HepG2 (cell line): ENCODE measurements around the gene NOM1. TPM values are rescaled to one million over a fixed set of nuclear protein-coding genes. Genes with fewer than 3 reads are reported as not detected.

Source experiments
- ATAC-seq: fragments of 200-7000 bp; cut with Tn5 transposase; 3 replicates; pipeline ENCODE4 v1.9.1; 2020; ENCODE audit warnings: mild to moderate bottlenecking, moderate library complexity
- BruUV-seq: library from RNA; stranded (reverse); fragments of 400-500 nt; replicated peaks from 2 replicates; lab custom pipeline; 2021; lab: Mats Ljungman, UMichigan
- CTCF ChIA-PET: fragments of 300-600 bp; formaldehyde crosslinking; extraction: SDS; loops from one replicate; lab custom pipeline; 2021; ENCODE audit warnings: low total read pairs, inconsistent platforms, low intra/inter-chr PET ratio; lab: Yijun Ruan, JAX
- POLR2A ChIA-PET: fragments of 350-600 bp; sonication (Branson Sonifier 250); formaldehyde crosslinking; loops from one replicate; lab custom pipeline; 2020; ENCODE audit warnings: antibody characterized with exemption, inconsistent platforms; lab: Yijun Ruan, JAX
- DNase-seq: peaks from one replicate; pipeline ENCODE4 v3.0.0-alpha.2; 2015; ENCODE audit warnings: low spot score
- FAIRE-seq: peaks from 3 replicates; lab custom pipeline; 2011; peaks lifted over from hg19 to GRCh38; lab: Jason Lieb, UNC
- H2AFZ ChIP-seq: one replicate; pipeline ENCODE4 v1.6.1; 2011; ENCODE audit warnings: low read length, inconsistent platforms
- H3K27ac ChIP-seq: fragments of 300-600 bp; 3 replicates; pipeline ENCODE4 v1.8.0; 2011; ENCODE audit warnings: mixed run types, mild to moderate bottlenecking, mixed read lengths, low read length, inconsistent platforms; ENCODE audit not compliant: insufficient read depth; ENCODE audit errors: extremely low read length
- H3K27me3 ChIP-seq, 2 experiments: fragments of 200-600 bp in 1 of 2; 2 replicates in 1 of 2; 3 replicates in 1 of 2; pipeline versions ENCODE4 v1.6.0 to v1.8.0; 2011; ENCODE audit warnings: low read length in 2 of 2, mild to moderate bottlenecking in 2 of 2, moderate library complexity in 2 of 2, inconsistent platforms in 1 of 2; ENCODE audit not compliant: insufficient read depth in 2 of 2, control insufficient read depth in 1 of 2
- H3K36me3 ChIP-seq, 2 experiments: fragments of 200-600 bp in 1 of 2; replicated peaks in 1 of 2; 2 replicates in 1 of 2; 3 replicates in 1 of 2; pipeline versions ENCODE4 v1.5.1 to v1.8.0; 2011; ENCODE audit warnings: low read length in 2 of 2, inconsistent platforms in 1 of 2; ENCODE audit not compliant: insufficient read depth in 2 of 2, control insufficient read depth in 1 of 2
- H3K4me1 ChIP-seq: 2 replicates; pipeline ENCODE4 v1.5.1; 2012; ENCODE audit warnings: low read length, inconsistent platforms; ENCODE audit not compliant: insufficient read depth
- H3K4me2 ChIP-seq: 2 replicates; pipeline ENCODE4 v1.6.0; 2011; ENCODE audit warnings: low read depth, low read length, inconsistent platforms
- H3K4me3 ChIP-seq, 3 experiments: fragments of 200-600 bp in 1 of 3; sonication (generic), shearing (Covaris generic) in 1 of 3; replicated peaks in 1 of 3; 2 replicates each; pipeline ENCODE4 v1.5.1; 2011 to 2016; ENCODE audit warnings: low read length in 3 of 3, inconsistent platforms in 2 of 3, low read depth in 2 of 3, mild to moderate bottlenecking in 2 of 3, control low read depth in 1 of 3, mixed read lengths in 1 of 3; ENCODE audit not compliant: insufficient read depth in 1 of 3
- H3K79me2 ChIP-seq: one replicate; pipeline ENCODE4 v1.6.1; 2011; ENCODE audit warnings: low read length, inconsistent platforms; ENCODE audit not compliant: insufficient read depth
- H3K9ac ChIP-seq: 2 replicates; pipeline ENCODE4 v1.6.0; 2011; ENCODE audit warnings: mild to moderate bottlenecking, low read depth, low read length, inconsistent platforms; ENCODE audit not compliant: insufficient read depth
- H3K9me3 ChIP-seq: 2 replicates; pipeline ENCODE4 v1.5.1; 2012; ENCODE audit warnings: mild to moderate bottlenecking, low read length
- H4K20me1 ChIP-seq: 2 replicates; pipeline ENCODE4 v1.6.0; 2011; ENCODE audit warnings: inconsistent platforms, mild to moderate bottlenecking, low read length, moderate library complexity; ENCODE audit not compliant: insufficient read depth
- DNMT3B ChIP-seq: conservative IDR thresholded peaks from 2 replicates; pipeline ENCODE4 v1.6.1; 2016; ENCODE audit warnings: missing biosample characterization, control low read depth
- MNT ChIP-seq: fragments of 450-650 bp; IDR thresholded peaks from 2 replicates; pipeline ENCODE4 v1.6.1; 2016
- SAFB2 ChIP-seq: sonication (generic); formaldehyde crosslinking; IDR thresholded peaks from 2 replicates; pipeline ENCODE4 v1.5.1; 2020; ENCODE audit warnings: missing genetic modification reagents, low read depth, mild to moderate bottlenecking, borderline replicate concordance
- ZNF3 ChIP-seq: IDR thresholded peaks from 2 replicates; pipeline ENCODE4 v1.7.0; 2017; ENCODE audit warnings: inconsistent platforms
- ZNF484 ChIP-seq: sonication (generic); formaldehyde crosslinking; IDR thresholded peaks from 2 replicates; pipeline ENCODE4 v1.5.1; 2020; ENCODE audit warnings: mild to moderate bottlenecking, low read depth, missing genetic modification reagents, borderline replicate concordance
- ZNF570 ChIP-seq: sonication (generic); formaldehyde crosslinking; IDR thresholded peaks from 2 replicates; pipeline ENCODE4 v1.4.0; 2020; ENCODE audit warnings: mild to moderate bottlenecking, missing genetic modification reagents, borderline replicate concordance
- ZNF7 ChIP-seq: IDR thresholded peaks from 2 replicates; pipeline ENCODE4 v1.6.1; 2016; ENCODE audit warnings: missing biosample characterization, missing genetic modification reagents
- WGBS: methylation state at CpG from one replicate; pipeline ENCODE4 v1.1.6; 2017; ENCODE audit warnings: low lambda C conversion rate; 5-methylcytosine and 5-hydroxymethylcytosine counted together
- in situ Hi-C: cut with HindIII; loops from 2 replicates; pipeline ENCODE4 v1.10.0; 2017; ENCODE audit warnings: low pct_unique_long_range_greater_than_20kb; ENCODE audit not compliant: extremely low pct_ligation_motif_present
- intact Hi-C: fragments of 100-400 bp; cut with micrococcal nuclease; formaldehyde crosslinking; loops from one replicate; pipeline ENCODE4 v1.10.0; 2022; ENCODE audit not compliant: unreplicated experiment
- polyA plus RNA-seq, 8 experiments: library from polyadenylated mRNA; depleted of rRNA in 3 of 8; stranded (reverse) in 7 of 8; unstranded in 1 of 8; fragments of >200 nt; fragmentation: Illumina TruSeq in 4 of 8; extraction: Trizol in 4 of 8; gene quantifications; 2 replicates each; pipeline versions ENCODE4 v1.2.1 to v1.2.3, GENCODE V29; 2011 to 2016; ENCODE audit warnings: low read depth in 4 of 8, missing spikeins in 1 of 8, mixed read lengths in 1 of 8; ENCODE audit not compliant: insufficient read depth in 1 of 8
- total RNA-seq, 5 experiments: library from RNA; depleted of rRNA; stranded (reverse); fragments of >200 nt; fragmentation: Illumina TruSeq; extraction: Trizol; gene quantifications; 2 replicates each; pipeline ENCODE4 v1.2.3, GENCODE V29; 2016; ENCODE audit warnings: low read depth in 1 of 5
- TF ChIP-seq, protein P1 (sequence below): IDR thresholded peaks from 2 replicates; pipeline ENCODE4 v1.4.0; 2020; ENCODE audit warnings: mild to moderate bottlenecking, missing genetic modification reagents
- TF ChIP-seq, protein P2 (sequence below): sonication (generic); formaldehyde crosslinking; IDR thresholded peaks from 2 replicates; pipeline ENCODE4 v1.8.0; 2022; ENCODE audit warnings: mild to moderate bottlenecking, missing genetic modification reagents; ENCODE audit not compliant: insufficient replicate concordance

NOM1 gene
- total and polyA plus RNA-seq, 2 of the 13 experiments (the other 11 are each of a cell fraction or from before 2014, with no cell fraction given): 14.2 to 26.2 TPM

GRCh38 chr7:156964971-156965370 lies 15.5 kb downstream of the NOM1 start (continued):
- TF ChIP-seq SAFB2: no peak
- no peak for TF ChIP-seq MNT
- TF ChIP-seq DNMT3B: no peak
- no peak for TF ChIP-seq ZNF484
- no peak for TF ChIP-seq ZNF7 (CRISPR knock-in tag)

- CTCF ChIA-PET: no interaction called here
- no peak overlapping the region for H3K4me3 ChIP-seq
- TF ChIP-seq ZNF570: no peak
- no peak for TF ChIP-seq ZNF3 (CRISPR knock-in tag)
- TF ChIP-seq, protein P1, sequence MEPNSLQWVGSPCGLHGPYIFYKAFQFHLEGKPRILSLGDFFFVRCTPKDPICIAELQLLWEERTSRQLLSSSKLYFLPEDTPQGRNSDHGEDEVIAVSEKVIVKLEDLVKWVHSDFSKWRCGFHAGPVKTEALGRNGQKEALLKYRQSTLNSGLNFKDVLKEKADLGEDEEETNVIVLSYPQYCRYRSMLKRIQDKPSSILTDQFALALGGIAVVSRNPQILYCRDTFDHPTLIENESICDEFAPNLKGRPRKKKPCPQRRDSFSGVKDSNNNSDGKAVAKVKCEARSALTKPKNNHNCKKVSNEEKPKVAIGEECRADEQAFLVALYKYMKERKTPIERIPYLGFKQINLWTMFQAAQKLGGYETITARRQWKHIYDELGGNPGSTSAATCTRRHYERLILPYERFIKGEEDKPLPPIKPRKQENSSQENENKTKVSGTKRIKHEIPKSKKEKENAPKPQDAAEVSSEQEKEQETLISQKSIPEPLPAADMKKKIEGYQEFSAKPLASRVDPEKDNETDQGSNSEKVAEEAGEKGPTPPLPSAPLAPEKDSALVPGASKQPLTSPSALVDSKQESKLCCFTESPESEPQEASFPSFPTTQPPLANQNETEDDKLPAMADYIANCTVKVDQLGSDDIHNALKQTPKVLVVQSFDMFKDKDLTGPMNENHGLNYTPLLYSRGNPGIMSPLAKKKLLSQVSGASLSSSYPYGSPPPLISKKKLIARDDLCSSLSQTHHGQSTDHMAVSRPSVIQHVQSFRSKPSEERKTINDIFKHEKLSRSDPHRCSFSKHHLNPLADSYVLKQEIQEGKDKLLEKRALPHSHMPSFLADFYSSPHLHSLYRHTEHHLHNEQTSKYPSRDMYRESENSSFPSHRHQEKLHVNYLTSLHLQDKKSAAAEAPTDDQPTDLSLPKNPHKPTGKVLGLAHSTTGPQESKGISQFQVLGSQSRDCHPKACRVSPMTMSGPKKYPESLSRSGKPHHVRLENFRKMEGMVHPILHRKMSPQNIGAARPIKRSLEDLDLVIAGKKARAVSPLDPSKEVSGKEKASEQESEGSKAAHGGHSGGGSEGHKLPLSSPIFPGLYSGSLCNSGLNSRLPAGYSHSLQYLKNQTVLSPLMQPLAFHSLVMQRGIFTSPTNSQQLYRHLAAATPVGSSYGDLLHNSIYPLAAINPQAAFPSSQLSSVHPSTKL (CRISPR knock-in tag): no peak
- TF ChIP-seq, protein P2, sequence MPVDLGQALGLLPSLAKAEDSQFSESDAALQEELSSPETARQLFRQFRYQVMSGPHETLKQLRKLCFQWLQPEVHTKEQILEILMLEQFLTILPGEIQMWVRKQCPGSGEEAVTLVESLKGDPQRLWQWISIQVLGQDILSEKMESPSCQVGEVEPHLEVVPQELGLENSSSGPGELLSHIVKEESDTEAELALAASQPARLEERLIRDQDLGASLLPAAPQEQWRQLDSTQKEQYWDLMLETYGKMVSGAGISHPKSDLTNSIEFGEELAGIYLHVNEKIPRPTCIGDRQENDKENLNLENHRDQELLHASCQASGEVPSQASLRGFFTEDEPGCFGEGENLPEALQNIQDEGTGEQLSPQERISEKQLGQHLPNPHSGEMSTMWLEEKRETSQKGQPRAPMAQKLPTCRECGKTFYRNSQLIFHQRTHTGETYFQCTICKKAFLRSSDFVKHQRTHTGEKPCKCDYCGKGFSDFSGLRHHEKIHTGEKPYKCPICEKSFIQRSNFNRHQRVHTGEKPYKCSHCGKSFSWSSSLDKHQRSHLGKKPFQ (CRISPR knock-in tag): no peak
- TF ChIP-seq, all 625 proteins: peak for 0
- in situ Hi-C loops: loop anchor here (25.0 kb wide), 1 partner anchor 296 kb away; no protein-coding TSS in a partner anchor
- no peaks in the 10 kb centered on the region for H4K20me1 ChIP-seq
- FAIRE-seq (no peak), DNase-seq (no peak), ATAC-seq (no peak)
- H2AFZ ChIP-seq: no peak overlapping the region
- BruUV-seq: no TSS peak
- no peaks in the 10 kb centered on the region for H3K4me1 ChIP-seq
- no peak overlapping the region for H3K9ac ChIP-seq
- no peaks in the 10 kb centered on the region for H3K27me3 ChIP-seq
- H3K9me3 ChIP-seq: no peaks in the 10 kb centered on the region
- no peaks in the 10 kb centered on the region for H3K79me2 ChIP-seq
- no peak overlapping the region for H3K27ac ChIP-seq
- POLR2A ChIA-PET: no interaction called here
- peaks cover 36 to 79% of the 10 kb centered on the region in 2 experiments for H3K36me3 ChIP-seq
- H3K4me2 ChIP-seq: no peak overlapping the region
- WGBS: 100% methylated on average over 8 of the region's 8 CpGs
- intact Hi-C loops: no loop called here
These were observed 16.9 kb downstream of the NOM1 start for GRCh38 chr7:156966387-156966786.
